EH (cell line): ENCODE data around the gene ALOX15.
"Not testable (repeated sequence)": the region's sequence is repeated elsewhere in the genome, so short reads cannot be mapped to it uniquely, and the experiment has no call there.

Experiments used
- DNase-seq: peaks from one replicate; pipeline ENCODE4 v3.0.0-alpha.2; 2015; ENCODE audit warnings: low read depth

ALOX15 gene

GRCh38 chr17:4655933-4656332, 14.5 kb upstream of the ALOX15 start:
- not testable (repeated sequence) for DNase-seq

DNA sequence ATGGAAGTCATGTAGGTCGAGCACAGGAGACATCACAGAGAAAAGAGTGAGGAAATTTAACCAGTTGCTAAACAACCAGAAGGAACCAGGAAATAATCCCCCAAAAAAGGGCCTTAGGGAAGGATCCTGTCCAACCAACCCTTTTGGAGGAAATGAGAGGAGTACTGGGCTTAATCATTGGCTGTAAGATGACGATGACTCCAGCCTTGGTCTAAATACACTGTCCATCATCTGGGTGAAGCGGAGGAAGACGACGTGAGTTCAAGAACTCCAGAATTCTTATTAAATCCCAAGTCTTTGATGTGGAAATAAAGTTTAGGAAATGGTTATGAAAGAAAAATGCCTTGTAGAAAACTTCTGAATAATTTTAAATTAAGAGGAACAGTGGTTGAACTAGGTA, 11.5 kb upstream of the ALOX15 start:
- no peak for DNase-seq

DNA sequence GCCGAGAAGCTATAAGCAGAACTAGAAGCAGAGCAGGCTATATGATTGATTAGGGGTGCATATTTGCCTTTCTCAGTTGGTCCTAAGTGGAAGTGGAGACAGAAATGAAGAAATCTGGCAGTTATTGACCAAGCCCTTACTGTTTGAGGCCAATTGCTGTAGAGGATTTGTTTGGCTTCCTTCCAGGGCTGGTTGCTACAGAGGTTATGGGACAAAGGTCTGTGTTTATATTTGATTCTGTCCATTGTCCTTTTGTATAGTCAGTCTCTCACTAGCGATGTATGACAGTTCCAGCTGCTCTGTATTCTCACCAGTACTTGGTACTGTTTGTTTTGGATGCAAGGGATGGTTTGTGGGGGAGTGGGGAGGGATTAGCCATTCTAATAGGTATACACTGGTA, 7.3 kb upstream of the ALOX15 start:
- DNase-seq, result no peak

- DNase-seq, result no peak
Measured at GRCh38 chr17:4645642-4646041, 4.2 kb upstream of the ALOX15 start.

DNA sequence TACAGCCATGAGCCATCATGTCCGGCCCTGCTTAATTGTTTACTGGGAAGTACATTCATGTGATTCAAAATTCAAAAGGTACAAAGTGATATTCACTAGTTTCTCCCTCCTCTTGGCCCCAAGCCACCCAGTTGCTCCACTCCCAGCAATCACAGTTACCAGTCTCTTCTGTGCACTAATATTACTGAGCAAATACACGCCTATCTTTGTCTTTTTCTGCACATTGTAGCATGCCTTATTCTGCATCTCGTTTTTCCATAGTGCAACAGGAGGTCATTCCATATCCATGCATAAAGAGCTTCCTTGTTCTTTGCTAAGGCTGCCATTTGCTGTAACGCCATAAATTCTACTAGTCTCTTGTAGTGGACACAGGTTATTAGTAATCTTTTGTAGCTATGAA, 2.2 kb upstream of the ALOX15 start:
- no peak for DNase-seq

DNA sequence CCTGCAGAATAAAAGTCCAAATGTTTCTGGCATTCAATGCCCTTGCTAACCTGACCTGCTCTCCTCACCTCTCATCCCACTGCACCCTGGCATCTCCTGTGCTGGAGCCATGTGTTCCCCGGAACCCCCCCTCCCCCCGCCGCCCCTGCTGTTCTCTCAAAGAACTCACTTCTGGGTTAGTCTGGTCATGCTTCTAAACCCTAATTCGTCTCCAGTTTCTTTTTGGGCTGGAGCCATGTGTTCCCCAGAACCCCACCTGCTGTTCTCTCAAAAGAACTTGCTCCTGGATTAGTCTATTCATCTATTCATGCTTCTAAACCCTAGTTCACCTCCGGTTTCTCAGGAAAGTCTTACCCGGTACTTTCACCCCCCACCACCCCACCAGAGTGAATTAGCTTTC, 808 bp upstream of the ALOX15 start:
- DNase-seq, result no peak

- DNase-seq, result not testable (repeated sequence)
Measured at GRCh38 chr17:4640569-4641188, 799 bp downstream of the ALOX15 start.

DNA sequence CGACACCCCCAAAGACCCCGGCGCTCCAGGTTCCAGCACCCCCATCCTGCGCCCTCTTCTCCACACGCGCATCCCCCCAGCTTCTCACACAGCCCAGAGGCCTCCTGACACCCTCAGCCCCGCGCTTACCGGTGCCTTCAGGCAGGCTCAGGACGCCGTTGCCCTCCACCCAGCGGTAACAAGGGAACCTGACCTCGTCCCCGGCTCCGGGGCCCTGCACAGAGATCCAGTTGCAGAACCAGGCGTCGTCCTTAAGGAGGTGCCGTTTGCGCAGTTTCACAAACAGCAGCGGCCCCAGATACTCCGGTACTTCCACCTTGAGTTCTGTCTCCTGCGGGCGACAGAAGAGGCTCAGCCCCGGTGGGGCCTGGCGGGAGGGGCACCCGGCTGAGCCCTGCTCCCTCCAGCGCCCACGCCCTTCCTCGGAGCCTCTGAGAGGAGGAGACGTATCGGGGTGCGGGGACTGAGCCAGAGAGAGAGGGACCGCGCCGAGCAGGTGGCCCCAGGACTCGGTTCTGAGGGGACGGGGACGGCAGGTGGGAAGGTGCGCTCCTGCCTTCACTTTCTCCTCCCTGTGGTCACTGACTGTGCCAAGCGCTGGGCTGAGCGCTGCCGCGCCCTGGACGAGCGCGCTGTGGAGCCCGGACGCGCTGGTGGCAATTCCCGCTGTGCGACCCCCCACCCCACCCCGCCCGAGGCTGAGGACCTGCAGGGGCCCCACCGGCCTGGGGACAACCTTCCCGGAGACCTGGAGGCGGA, 2.0 kb downstream of the ALOX15 start:
- DNase-seq, result peak; percentile 24

GRCh38 chr17:4638766-4639165, 2.7 kb downstream of the ALOX15 start:
- not testable (repeated sequence) for DNase-seq

DNA sequence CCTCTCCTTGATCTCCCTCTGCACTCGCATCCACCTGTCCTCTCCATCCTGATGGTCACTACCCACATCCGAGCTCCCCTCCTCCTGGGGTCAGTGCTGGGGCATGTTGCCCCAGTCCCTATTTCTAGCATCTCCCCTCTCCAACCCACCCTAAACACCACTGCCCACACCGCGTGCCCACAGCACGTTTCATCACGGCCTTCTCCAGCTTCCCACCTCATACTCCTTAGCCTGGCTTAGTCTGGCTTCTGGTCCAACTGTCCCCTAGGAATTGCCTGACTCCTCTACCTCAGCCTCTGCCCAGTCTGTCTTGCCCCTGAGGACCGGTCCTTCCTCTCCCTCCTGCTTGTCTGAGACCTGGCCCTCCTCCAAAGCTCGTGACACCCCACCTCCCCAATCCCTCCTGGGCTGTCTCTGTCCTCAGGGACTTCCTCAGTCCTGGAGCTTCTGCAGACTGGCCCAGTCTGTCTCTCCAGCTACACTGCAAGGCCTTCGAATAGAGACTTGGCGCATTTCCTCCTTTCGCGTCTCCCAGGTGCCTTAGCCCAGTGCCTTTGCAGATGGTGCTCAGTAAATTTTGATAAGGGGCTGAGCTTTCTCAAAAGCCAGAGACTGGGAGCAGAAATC, 4.9 kb downstream of the ALOX15 start:
- no peak for DNase-seq

- no peak for DNase-seq
Measured at GRCh38 chr17:4635823-4636375, 5.6 kb downstream of the ALOX15 start.

DNA sequence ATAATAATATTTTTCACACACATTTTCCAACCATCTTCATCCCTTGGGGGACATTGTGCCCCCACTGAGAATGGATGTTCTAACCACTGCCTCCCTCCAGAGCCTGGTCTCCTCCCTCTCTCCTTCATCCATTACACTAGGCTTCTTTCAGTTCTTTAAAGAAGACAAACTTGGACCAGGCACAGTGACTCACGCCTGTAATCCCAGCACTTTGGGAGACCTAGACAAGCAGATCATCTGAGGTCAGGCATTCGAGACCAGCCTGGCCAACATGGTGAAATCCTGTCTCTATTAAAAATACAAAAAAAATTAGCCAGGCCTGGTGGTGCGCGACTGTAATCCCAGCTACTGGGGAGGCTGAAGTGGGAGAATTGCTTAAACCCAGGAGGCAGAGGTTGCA, 6.5 kb downstream of the ALOX15 start:
- DNase-seq, result peak; percentile 23

DNA sequence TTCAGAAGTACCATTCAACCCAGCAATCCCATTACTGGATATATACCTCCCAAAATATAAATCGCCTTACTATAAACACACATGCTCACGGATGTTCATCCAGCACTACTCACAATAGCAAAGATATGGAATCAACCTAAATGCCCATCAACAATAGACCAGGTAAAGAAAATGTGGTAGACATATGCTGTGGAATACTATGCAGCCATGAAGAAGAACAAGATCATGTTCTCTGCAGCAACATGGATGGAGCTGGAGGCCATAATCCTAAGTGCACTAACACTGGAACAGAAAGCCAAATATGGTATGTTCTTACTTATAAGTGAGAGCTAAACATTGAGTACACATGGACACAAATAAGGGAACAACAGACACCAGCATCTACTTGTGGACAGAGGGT, 7.8 kb downstream of the ALOX15 start:
- no peak for DNase-seq

DNA sequence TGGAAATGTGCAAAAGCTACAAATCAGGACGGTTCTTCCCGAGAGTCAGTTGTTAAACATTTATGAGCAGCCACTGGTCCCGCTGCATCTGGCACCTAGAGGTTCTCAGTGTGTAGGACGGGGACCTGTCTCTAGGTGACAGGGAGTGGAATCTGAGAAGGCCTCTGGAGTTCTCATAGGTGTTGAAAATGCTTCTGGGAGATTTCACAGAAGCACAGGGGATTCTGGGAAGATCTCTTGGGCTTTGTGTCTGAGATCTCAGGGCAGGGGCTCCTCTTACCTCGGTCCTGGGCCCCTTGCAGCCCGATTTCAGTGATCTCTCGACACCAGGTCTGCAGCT, 8.9 kb downstream of the ALOX15 start:
- DNase-seq, result no peak

- DNase-seq, result peak; percentile 17
Measured at GRCh38 chr17:4631836-4632580, 9.5 kb downstream of the ALOX15 start.

DNA sequence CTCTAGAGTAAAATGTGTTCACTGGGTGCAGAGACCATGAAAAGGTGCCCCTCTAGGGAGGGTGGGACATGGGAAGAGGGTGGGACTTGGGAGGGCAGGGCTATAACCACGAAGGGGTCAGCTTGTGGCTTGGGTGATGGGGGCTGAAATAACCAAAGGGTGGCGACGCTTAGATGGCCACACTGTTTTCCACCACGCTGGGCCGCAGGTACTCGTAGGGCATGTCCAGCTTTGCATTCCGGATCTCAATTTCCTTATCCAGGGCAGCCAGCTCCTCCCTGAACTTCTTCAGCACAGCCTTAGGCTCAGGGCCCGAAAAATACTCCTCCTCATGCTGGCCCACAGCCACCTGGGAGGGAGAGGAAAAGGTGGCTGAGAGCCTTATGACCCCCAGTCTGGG, 10.0 kb downstream of the ALOX15 start:
- no peak for DNase-seq

DNA sequence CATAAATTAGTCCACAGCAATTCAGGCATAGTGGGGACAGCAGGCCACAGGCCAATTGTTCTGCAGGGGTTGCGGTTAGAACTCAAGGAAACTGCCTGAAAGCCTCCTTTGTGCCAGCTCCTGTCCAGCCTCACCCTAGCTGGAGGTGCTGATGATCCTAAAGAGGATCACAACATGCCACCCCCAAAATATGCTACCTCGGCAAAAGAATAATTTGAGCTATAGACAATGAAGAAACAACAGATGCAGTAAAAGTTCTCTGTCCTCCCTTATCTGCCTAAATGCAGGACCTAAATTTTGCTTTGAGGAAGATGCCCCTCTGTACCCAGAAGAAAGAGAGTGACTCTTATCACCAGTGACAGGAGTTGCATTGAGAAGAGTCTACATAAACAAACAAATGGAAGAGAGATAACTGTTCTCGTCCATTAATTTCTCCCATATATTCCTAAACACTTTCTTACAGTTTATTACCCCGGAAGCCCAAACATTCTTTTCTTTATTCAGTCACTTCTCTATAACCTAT, 14.7 kb downstream of the ALOX15 start:
- no peak for DNase-seq

DNA sequence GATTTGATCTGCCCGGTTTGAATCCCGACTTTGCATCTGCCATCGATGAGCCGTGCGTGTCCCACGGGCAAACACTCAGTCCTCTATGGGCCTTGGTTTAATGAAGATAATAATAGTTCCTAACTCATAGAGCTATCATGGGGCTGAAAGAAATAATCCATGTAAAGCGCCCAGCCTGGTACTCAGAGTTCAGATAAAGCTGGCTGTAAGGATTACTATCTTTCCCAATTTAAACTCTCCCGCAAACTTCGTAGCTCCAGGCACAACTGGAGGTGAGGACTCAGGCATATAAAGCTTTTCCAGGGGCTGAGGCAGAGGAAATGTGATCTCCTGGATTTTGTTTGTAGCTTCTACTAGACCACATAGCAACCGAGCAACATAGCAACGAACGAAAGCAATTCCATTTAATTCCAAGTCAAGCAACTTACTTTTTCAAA, 16.3 kb downstream of the ALOX15 start:
- no peak for DNase-seq

DNA sequence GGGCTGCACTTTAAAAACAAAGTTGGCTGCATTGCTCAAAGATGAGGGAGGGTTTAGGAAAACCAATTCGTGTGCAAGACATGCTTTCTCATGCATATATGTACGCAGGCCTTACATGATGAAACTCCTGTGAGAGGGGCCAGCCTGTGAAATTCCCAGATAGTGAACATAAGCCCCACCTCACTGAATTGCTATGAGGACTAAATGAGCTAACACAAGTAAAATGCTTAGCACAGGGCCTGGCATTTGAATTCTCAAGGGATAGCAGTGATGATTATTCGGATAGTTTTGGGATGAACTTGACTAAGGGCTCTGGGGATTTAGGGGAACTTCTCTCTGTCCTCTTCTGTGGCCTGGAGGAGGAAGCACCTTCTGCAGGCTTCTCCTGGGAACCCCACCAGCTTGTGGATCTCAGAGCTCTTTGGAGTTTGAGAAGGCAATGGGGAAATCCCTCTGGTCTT, 17.0 kb downstream of the ALOX15 start:
- DNase-seq, result not testable (repeated sequence)

- no peak for DNase-seq
Measured at GRCh38 chr17:4623249-4623648, 18.2 kb downstream of the ALOX15 start.

- no peak for DNase-seq
Measured at GRCh38 chr17:4622375-4622774, 19.1 kb downstream of the ALOX15 start.

GRCh38 chr17:4620531-4621101, 20.9 kb downstream of the ALOX15 start:
- DNase-seq, result no peak
